GM23338 (cell line): ENCODE measurements around the gene TTYH3. TPM values are rescaled to one million over a fixed set of nuclear protein-coding genes. Genes with fewer than 3 reads are reported as not detected.
A peak's percentile ranks its signal among the peaks of the same experiment; 100 is the strongest.

Experiments used
- ATAC-seq: fragments of 200-7000 bp; cut with Tn5 transposase; 3 replicates; pipeline ENCODE4 v1.9.1; 2020
- DNase-seq: peaks from one replicate; pipeline ENCODE4 v3.0.0-alpha.2; 2015; ENCODE audit warnings: low spot score
- H2AFZ ChIP-seq: fragments of 200-600 bp; sonication (generic); 2 replicates; pipeline ENCODE4 v1.8.0; 2016; ENCODE audit warnings: antibody characterized with exemption, mild to moderate bottlenecking, moderate library complexity
- H3F3A ChIP-seq: fragments of 200-600 bp; sonication (generic); replicated peaks from 2 replicates; pipeline ENCODE4 v1.8.0; 2017; ENCODE audit warnings: antibody characterized with exemption, mixed run types, low read depth
- H3K27ac ChIP-seq: fragments of 200-600 bp; sonication (generic); 2 replicates; pipeline ENCODE4 v1.6.1; 2016; ENCODE audit warnings: low read depth
- H3K27me3 ChIP-seq: fragments of 200-600 bp; sonication (generic); 2 replicates; pipeline ENCODE4 v1.8.0; 2016; ENCODE audit warnings: mild to moderate bottlenecking, mixed run types, moderate library complexity; ENCODE audit not compliant: insufficient read depth
- H3K36me3 ChIP-seq: fragments of 200-600 bp; sonication (generic); 2 replicates; pipeline ENCODE4 v1.8.0; 2016; ENCODE audit warnings: mild to moderate bottlenecking; ENCODE audit not compliant: insufficient read depth
- H3K4me1 ChIP-seq: fragments of 200-600 bp; sonication (generic); 2 replicates; pipeline ENCODE4 v1.8.0; 2016; ENCODE audit warnings: mild to moderate bottlenecking, moderate library complexity; ENCODE audit not compliant: insufficient read depth
- H3K4me2 ChIP-seq: fragments of 200-600 bp; sonication (generic); 2 replicates; pipeline ENCODE4 v1.7.1; 2017; ENCODE audit warnings: mixed run types
- H3K4me3 ChIP-seq: fragments of 200-600 bp; sonication (generic); 2 replicates; pipeline ENCODE4 v1.6.1; 2016; ENCODE audit warnings: mixed run types
- H3K79me2 ChIP-seq: fragments of 200-600 bp; sonication (generic); replicated peaks from 2 replicates; pipeline ENCODE4 v1.8.0; 2017; ENCODE audit warnings: mild to moderate bottlenecking; ENCODE audit not compliant: insufficient read depth
- H3K9me2 ChIP-seq: fragments of 200-600 bp; sonication (generic); 2 replicates; pipeline ENCODE4 v1.8.0; 2017; ENCODE audit not compliant: insufficient read depth
- H4K20me1 ChIP-seq: fragments of 200-600 bp; sonication (generic); replicated peaks from 2 replicates; pipeline ENCODE4 v1.8.0; 2017; ENCODE audit warnings: mild to moderate bottlenecking; ENCODE audit not compliant: insufficient read depth
- H3K27ac Mint-ChIP-seq: 2 replicates; pipeline ENCODE4 v1.8.0; 2020; ENCODE audit warnings: inconsistent platforms, mild to moderate bottlenecking, moderate library complexity, mixed read lengths
- H3K27me3 Mint-ChIP-seq: 3 replicates; pipeline ENCODE4 v1.8.0; 2022; ENCODE audit warnings: low read depth, mild to moderate bottlenecking, moderate library complexity, mixed read lengths, inconsistent platforms; ENCODE audit not compliant: insufficient read depth, poor library complexity
- H3K36me3 Mint-ChIP-seq: 3 replicates; pipeline ENCODE4 v1.8.0; 2021; ENCODE audit warnings: low read depth, mild to moderate bottlenecking, inconsistent platforms, moderate library complexity, mixed read lengths
- H3K4me1 Mint-ChIP-seq: 3 replicates; pipeline ENCODE4 v1.8.0; 2020; ENCODE audit warnings: mild to moderate bottlenecking, inconsistent platforms, mixed read lengths
- H3K4me3 Mint-ChIP-seq: 3 replicates; pipeline ENCODE4 v1.8.0; 2021; ENCODE audit warnings: moderate library complexity, mild to moderate bottlenecking, inconsistent platforms, mixed read lengths
- H3K9me3 Mint-ChIP-seq: 3 replicates; pipeline ENCODE4 v1.8.0; 2020; ENCODE audit warnings: moderate library complexity, mild to moderate bottlenecking, inconsistent platforms, mixed read lengths
- CREB1 ChIP-seq: fragments of 250-450 bp; sonication (Bioruptor Pico); IDR thresholded peaks from 2 replicates; pipeline ENCODE4 v1.5.0; 2020; ENCODE audit warnings: low read depth, mild to moderate bottlenecking, moderate library complexity
- ETS1 ChIP-seq: IDR thresholded peaks from 2 replicates; pipeline ENCODE4 v1.6.1; 2016; ENCODE audit warnings: antibody characterized with exemption
- EZH2 ChIP-seq: fragments of 200-600 bp; sonication (generic); IDR thresholded peaks from one replicate; pipeline ENCODE4 v1.8.0; 2017; ENCODE audit warnings: antibody characterized with exemption, mild to moderate bottlenecking, low read depth; ENCODE audit not compliant: unreplicated experiment
- EZH2phosphoT487 ChIP-seq: fragments of 200-600 bp; sonication (generic); IDR thresholded peaks from one replicate; pipeline ENCODE4 v1.8.1; 2018; ENCODE audit warnings: antibody characterized with exemption; ENCODE audit not compliant: unreplicated experiment
- POLR2AphosphoS5 ChIP-seq: IDR thresholded peaks from 2 replicates; pipeline ENCODE4 v1.6.1; 2016; ENCODE audit warnings: antibody characterized with exemption, low read depth
- REST ChIP-seq: IDR thresholded peaks from one replicate; pipeline ENCODE4 v1.6.1; 2018; ENCODE audit warnings: antibody characterized with exemption; ENCODE audit not compliant: unreplicated experiment
- polyA plus RNA-seq: library from polyadenylated mRNA; unstranded; fragments of >200 nt; fragmentation: Nextera tagmentation; extraction: Ambion mirVana; gene quantifications from 2 replicates; pipeline ENCODE4 v1.2.1, GENCODE V29; 2016
- total RNA-seq: library from RNA; depleted of rRNA; stranded (reverse); fragments of >200 nt; shearing (Covaris generic); gene quantifications from 2 replicates; pipeline ENCODE4 v1.2.3, GENCODE V29; 2014

The TTYH3 gene
- total and polyA plus RNA-seq, 2 experiments from 2014 or later = 59.6 to 126 TPM

- H3K27ac Mint-ChIP-seq = no peak overlapping the region
- H3K4me3 ChIP-seq = no peak overlapping the region
- H2AFZ ChIP-seq = no peak overlapping the region
- H3K27ac ChIP-seq = no peak overlapping the region
- no peak overlapping the region for H3K4me3 Mint-ChIP-seq
- no peaks in the 10 kb centered on the region for H4K20me1 ChIP-seq
- H3K4me2 ChIP-seq = no peak overlapping the region
- no peaks in the 10 kb centered on the region for H3K36me3 ChIP-seq
- DNase-seq = no peak
- H3K4me1 ChIP-seq = peaks cover 11% of the 10 kb centered on the region
- H3K79me2 ChIP-seq = no peaks in the 10 kb centered on the region
- no peaks in the 10 kb centered on the region for H3K27me3 ChIP-seq
- H3K27me3 Mint-ChIP-seq = peaks cover 8% of the 10 kb centered on the region
- no peaks in the 10 kb centered on the region for H3K36me3 Mint-ChIP-seq
- H3K4me1 Mint-ChIP-seq = peaks cover 21% of the 10 kb centered on the region
- no peaks in the 10 kb centered on the region for H3K9me2 ChIP-seq
- ATAC-seq = no peak
- H3K9me3 Mint-ChIP-seq = no peaks in the 10 kb centered on the region
- no peak for TF ChIP-seq CREB1 (CRISPR knock-in tag)
- TF ChIP-seq ETS1 = no peak
- no peak for TF ChIP-seq REST
- TF ChIP-seq EZH2phosphoT487 = no peak
- TF ChIP-seq EZH2 = no peak
- 0 out of 2 replicates have a peak, but pooled peaks cover 6% of the 10 kb centered on the region for H3F3A ChIP-seq
These were observed 7.4 kb upstream of the TTYH3 start for GRCh38 chr7:2624293-2624886.

- peak overlapping the region; percentile 80; the same call in 1 of the 2 replicates for H2AFZ ChIP-seq
- no peak for TF ChIP-seq POLR2AphosphoS5
- no peak for TF ChIP-seq REST
- no peak for TF ChIP-seq CREB1 (CRISPR knock-in tag)
- no peak for TF ChIP-seq EZH2
These were observed 5.2 kb upstream of the TTYH3 start for GRCh38 chr7:2626498-2627117.

More at GRCh38 chr7:2626498-2627117, 5.2 kb upstream of the TTYH3 start:
- DNase-seq (no peak), ATAC-seq (no peak)
- no peak overlapping the region for H3K27ac Mint-ChIP-seq
- Histone ChIP-seq H3K9me2 (no peaks in the 10 kb centered on the region), H3K4me2 (no peak overlapping the region), H3K36me3 (no peaks in the 10 kb centered on the region), H3K79me2 (no peaks in the 10 kb centered on the region), H4K20me1 (no peaks in the 10 kb centered on the region), H3K27me3 (no peaks in the 10 kb centered on the region), H3K4me1 (peaks cover 11% of the 10 kb centered on the region), H3F3A (peaks cover 8% of the 10 kb centered on the region; the same call in 1 of the 2 replicates), H3K27ac (no peak overlapping the region), H3K4me3 (no peak overlapping the region)
- H3K36me3 Mint-ChIP-seq = no peaks in the 10 kb centered on the region
- H3K4me3 Mint-ChIP-seq = no peak overlapping the region
- H3K4me1 Mint-ChIP-seq = peaks cover 15% of the 10 kb centered on the region
- H3K27me3 Mint-ChIP-seq = peaks cover 10% of the 10 kb centered on the region
- H3K9me3 Mint-ChIP-seq = no peaks in the 10 kb centered on the region
